ENCODE data around the gene DPH3. TPM values are rescaled to one million over a fixed set of nuclear protein-coding genes. Genes with fewer than 3 reads are reported as not detected.

DPH3 gene
- total RNA-seq, 1 donor from 2014 or later, result 30.5 TPM

GRCh38 chr3:16231983-16232382 is 32.8 kb downstream of the DPH3 start:
- DNase-seq, result no peak
- H3K4me3 Mint-ChIP-seq (ENCODE audit: unreplicated experiment), result no peak overlapping the region
- H3K27me3 Mint-ChIP-seq (ENCODE audit: unreplicated experiment), result no peaks in the 10 kb centered on the region
- no peak overlapping the region for H3K27ac Mint-ChIP-seq (ENCODE audit: unreplicated experiment)
- no peaks in the 10 kb centered on the region for H3K4me1 Mint-ChIP-seq (ENCODE audit: low read depth, unreplicated experiment)
- TF ChIP-seq, protein P1, sequence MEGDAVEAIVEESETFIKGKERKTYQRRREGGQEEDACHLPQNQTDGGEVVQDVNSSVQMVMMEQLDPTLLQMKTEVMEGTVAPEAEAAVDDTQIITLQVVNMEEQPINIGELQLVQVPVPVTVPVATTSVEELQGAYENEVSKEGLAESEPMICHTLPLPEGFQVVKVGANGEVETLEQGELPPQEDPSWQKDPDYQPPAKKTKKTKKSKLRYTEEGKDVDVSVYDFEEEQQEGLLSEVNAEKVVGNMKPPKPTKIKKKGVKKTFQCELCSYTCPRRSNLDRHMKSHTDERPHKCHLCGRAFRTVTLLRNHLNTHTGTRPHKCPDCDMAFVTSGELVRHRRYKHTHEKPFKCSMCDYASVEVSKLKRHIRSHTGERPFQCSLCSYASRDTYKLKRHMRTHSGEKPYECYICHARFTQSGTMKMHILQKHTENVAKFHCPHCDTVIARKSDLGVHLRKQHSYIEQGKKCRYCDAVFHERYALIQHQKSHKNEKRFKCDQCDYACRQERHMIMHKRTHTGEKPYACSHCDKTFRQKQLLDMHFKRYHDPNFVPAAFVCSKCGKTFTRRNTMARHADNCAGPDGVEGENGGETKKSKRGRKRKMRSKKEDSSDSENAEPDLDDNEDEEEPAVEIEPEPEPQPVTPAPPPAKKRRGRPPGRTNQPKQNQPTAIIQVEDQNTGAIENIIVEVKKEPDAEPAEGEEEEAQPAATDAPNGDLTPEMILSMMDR (IDR thresholded peaks at IDR 0.05; ENCODE audit: partially characterized antibody, unreplicated experiment), result no peak
- H3K36me3 Mint-ChIP-seq (ENCODE audit: unreplicated experiment), result no peaks in the 10 kb centered on the region
- H3K9me3 Mint-ChIP-seq (ENCODE audit: unreplicated experiment), result no peaks in the 10 kb centered on the region

DNA sequence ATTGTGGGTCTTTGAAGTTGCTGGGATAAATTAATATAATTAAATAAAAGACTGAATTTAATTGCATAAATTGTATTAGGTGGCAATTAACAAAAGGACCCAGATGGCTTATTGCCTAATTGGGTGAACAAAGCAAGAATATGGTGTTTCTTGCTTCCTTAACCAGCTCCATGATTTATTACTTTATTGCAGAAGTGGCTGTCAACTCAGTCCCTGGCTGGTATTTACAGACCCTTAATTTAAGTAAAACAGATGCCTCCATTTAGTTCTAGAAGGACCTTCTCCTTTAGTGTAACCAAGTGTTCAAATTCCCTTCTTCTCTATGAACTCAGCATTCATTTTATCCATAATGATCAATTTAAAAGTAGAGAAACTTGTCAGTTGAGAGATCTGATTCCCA is 35.1 kb downstream of the DPH3 start:
- TF ChIP-seq, protein P1 (IDR thresholded peaks at IDR 0.05; ENCODE audit: partially characterized antibody, unreplicated experiment), result no peak
- Mint-ChIP-seq H3K27ac (ENCODE audit: unreplicated experiment) (no peak overlapping the region), H3K4me3 (ENCODE audit: unreplicated experiment) (no peak overlapping the region), H3K4me1 (ENCODE audit: low read depth, unreplicated experiment) (no peaks in the 10 kb centered on the region), H3K9me3 (ENCODE audit: unreplicated experiment) (no peaks in the 10 kb centered on the region), H3K36me3 (ENCODE audit: unreplicated experiment) (no peaks in the 10 kb centered on the region), H3K27me3 (ENCODE audit: unreplicated experiment) (no peaks in the 10 kb centered on the region)
- DNase-seq, result no peak

GRCh38 chr3:16227566-16227965 is 37.2 kb downstream of the DPH3 start:
- TF ChIP-seq, protein P1 (IDR thresholded peaks at IDR 0.05; ENCODE audit: partially characterized antibody, unreplicated experiment), result no peak
- Mint-ChIP-seq H3K9me3 (ENCODE audit: unreplicated experiment) (no peaks in the 10 kb centered on the region), H3K27ac (ENCODE audit: unreplicated experiment) (no peak overlapping the region), H3K27me3 (ENCODE audit: unreplicated experiment) (no peaks in the 10 kb centered on the region), H3K4me1 (ENCODE audit: low read depth, unreplicated experiment) (no peaks in the 10 kb centered on the region), H3K36me3 (ENCODE audit: unreplicated experiment) (no peaks in the 10 kb centered on the region), H3K4me3 (ENCODE audit: unreplicated experiment) (no peak overlapping the region)
- no peak for DNase-seq

GRCh38 chr3:16224325-16224724 is 40.4 kb downstream of the DPH3 start:
- Mint-ChIP-seq H3K4me1 (ENCODE audit: low read depth, unreplicated experiment) (no peaks in the 10 kb centered on the region), H3K27me3 (ENCODE audit: unreplicated experiment) (no peaks in the 10 kb centered on the region), H3K27ac (ENCODE audit: unreplicated experiment) (no peak overlapping the region), H3K9me3 (ENCODE audit: unreplicated experiment) (no peaks in the 10 kb centered on the region), H3K4me3 (ENCODE audit: unreplicated experiment) (no peak overlapping the region), H3K36me3 (ENCODE audit: unreplicated experiment) (no peaks in the 10 kb centered on the region)
- no peak for DNase-seq
- TF ChIP-seq, protein P1 (IDR thresholded peaks at IDR 0.05; ENCODE audit: partially characterized antibody, unreplicated experiment), result no peak

DNA sequence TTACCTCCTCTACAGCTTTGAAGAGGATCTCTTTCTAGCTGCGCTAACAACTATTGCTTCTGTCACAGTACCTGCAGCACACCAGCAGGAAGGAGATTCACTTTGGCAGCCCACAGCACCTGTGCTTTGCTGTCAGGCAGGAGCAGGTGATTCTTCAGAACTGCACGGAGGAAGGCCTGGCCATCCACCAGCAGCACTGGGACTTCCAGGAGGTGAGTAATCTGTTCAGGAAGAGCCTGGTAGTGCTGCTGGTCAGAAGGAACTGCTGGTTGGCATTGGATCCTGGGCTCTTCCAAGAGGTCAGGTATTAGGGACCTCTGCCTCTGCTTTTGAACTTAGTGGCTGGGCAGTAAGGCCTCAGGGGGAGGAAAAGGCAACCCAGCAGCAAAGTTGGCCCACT is 42.2 kb downstream of the DPH3 start:
- Mint-ChIP-seq H3K9me3 (ENCODE audit: unreplicated experiment) (no peaks in the 10 kb centered on the region), H3K27ac (ENCODE audit: unreplicated experiment) (no peak overlapping the region), H3K27me3 (ENCODE audit: unreplicated experiment) (no peaks in the 10 kb centered on the region), H3K4me3 (ENCODE audit: unreplicated experiment) (no peak overlapping the region), H3K36me3 (ENCODE audit: unreplicated experiment) (no peaks in the 10 kb centered on the region), H3K4me1 (ENCODE audit: low read depth, unreplicated experiment) (no peaks in the 10 kb centered on the region)
- TF ChIP-seq, protein P1 (IDR thresholded peaks at IDR 0.05; ENCODE audit: partially characterized antibody, unreplicated experiment), result no peak
- no peak for DNase-seq
